Measurements from ENCODE around the gene RGS5.

Gene RGS5

DNA sequence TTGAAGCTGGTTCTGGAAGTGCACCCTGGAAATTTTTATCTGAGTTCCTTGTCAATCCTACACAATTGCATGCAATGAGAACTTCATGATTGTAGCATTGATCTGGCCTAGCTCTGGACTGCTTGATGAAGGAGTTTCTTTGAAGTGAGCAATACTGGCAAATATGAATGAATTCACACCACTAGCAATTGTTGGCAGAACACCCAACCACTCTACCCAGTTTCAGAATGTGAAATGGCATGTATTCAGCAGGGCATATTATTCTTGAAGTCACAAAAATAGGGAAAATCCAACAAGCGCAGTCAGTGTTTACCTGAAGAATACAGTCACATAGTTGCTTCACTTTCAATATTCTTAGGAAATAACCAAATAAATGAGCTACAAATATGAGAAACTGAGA, 57.3 kb downstream of the RGS5 start:
- no peak for DNase-seq (ENCODE audit: low read depth in 2 of 2)

- no peak for DNase-seq (ENCODE audit: low read depth in 2 of 2)
Measured at GRCh38 chr1:163144418-163144817, 58.3 kb downstream of the RGS5 start.

GRCh38 chr1:163142152-163142551, 60.6 kb downstream of the RGS5 start:
- DNase-seq (ENCODE audit: low read depth in 2 of 2) = no peak

DNA sequence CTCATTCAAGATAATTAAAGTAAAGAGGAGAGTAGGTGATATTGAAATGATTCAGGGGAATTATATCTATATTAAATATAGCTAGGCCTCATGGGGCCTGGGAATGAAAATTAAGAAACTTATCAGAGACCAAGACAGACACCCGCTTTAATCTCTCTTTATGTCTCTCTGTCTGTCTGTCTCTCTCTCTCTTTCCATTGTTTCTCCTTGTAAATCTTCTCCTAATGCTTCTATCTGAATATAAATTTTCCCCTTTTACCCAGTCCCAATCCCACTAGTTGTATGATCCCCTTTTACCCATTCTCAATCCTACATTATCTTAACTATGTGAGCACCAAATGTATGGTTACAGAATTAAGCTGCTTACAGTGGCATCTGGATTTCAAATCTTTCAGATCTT, 61.2 kb downstream of the RGS5 start:
- no peak for DNase-seq (ENCODE audit: low read depth in 2 of 2)

- DNase-seq (ENCODE audit: low read depth in 2 of 2) = no peak
Measured at GRCh38 chr1:163137556-163138265, 65.0 kb downstream of the RGS5 start.

DNA sequence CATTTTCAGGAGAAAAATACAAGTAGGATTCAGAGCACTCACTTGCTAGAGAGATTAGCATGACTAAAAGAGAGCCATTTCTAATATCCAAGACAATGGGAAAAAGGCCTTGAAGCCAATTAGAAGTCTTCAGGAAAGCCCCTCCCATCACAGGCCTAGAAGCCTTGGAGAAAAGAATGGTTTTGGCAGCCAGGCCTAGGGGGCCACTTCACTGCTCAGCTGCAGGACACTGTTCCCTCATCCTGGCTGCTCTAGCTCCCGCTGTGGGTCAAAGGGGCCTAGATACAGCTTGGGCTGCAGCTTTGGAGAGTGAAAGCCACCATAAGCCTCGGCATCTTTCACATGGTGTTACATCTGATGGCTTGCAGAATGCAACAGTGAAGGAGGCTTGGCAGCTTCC, 70.7 kb downstream of the RGS5 start:
- no peak for DNase-seq (ENCODE audit: low read depth in 2 of 2)

DNA sequence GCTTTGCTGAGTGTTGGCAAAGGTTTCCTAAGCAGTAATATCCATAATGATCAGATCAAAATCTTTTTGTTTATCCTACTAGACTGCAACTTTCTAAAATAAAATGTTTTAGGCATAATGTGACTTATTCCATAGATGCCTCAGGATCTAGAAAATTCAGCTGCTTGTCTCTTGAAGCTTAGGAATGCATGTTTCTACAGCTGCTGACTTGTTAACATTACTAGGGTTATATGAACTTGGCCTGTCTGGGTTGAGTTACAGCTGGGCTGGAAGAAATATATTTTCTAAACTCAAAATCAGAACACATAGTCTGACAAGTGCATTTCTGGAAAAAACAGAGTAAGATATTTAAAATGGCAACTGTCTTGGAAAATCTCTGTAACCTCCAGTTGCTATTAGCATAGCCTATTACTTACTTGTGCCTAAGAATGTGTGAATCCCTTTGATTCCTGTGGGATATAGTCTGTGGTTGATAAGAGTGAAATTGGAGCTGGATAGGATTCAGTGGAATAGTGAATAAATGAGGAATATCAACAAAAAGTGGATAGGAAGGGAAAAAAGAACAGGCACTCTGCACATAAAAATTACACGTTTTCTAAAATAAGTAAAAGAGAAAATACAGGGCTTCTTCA, 72.4 kb downstream of the RGS5 start:
- no peak for DNase-seq (ENCODE audit: low read depth in 2 of 2)

- DNase-seq (ENCODE audit: low read depth in 2 of 2) = no peak
Measured at GRCh38 chr1:163128282-163128681, 74.4 kb downstream of the RGS5 start.

DNA sequence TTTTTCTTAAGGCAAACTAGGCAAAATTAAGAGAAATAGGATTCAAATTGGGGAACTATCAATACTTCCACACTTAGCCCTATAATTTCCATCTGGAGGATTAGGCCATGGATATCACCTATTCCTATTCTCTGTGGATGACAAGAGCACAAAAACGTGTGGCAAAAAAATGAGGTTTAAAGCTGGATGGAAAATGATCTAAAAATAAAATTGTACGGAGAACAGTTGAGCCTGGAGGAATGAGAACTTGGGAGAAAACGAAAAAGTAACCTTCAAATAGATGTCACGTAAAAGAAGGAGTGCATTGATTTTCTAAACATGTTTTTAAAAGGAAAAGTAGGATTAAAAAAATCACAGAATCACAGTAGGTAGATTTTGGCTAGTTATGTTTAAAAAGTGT, 77.9 kb downstream of the RGS5 start:
- DNase-seq (ENCODE audit: low read depth in 2 of 2) = no peak

- no peak for DNase-seq (ENCODE audit: low read depth in 2 of 2)
Measured at GRCh38 chr1:163120372-163120771, 82.3 kb downstream of the RGS5 start.

- DNase-seq (ENCODE audit: low read depth in 2 of 2) = no peak
Measured at GRCh38 chr1:163119707-163120106, 83.0 kb downstream of the RGS5 start.

- no peak for DNase-seq (ENCODE audit: low read depth in 2 of 2)
Measured at GRCh38 chr1:163115887-163116286, 86.8 kb downstream of the RGS5 start.

DNA sequence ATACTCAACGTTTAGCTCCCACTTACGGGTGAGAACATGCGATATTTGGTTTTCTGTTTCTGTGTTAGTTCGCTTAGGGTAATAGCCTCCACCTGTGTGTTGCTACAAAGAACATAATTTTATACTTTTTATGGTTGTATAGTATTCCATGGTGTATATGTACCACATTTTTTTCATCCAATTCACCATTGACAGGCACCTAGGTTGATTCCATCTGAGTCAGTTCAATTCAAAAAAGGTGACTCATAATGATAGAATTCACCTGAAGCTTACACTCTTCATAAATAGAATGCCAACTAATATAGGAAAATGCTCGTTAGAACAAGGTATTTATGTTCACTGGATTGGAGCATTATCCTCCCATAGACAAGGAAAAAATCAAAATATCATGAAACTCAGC, 95.1 kb downstream of the RGS5 start:
- no peak for DNase-seq (ENCODE audit: low read depth in 2 of 2)

- DNase-seq (ENCODE audit: low read depth in 2 of 2) = no peak
Measured at GRCh38 chr1:163106364-163106987, 96.2 kb downstream of the RGS5 start.

DNA sequence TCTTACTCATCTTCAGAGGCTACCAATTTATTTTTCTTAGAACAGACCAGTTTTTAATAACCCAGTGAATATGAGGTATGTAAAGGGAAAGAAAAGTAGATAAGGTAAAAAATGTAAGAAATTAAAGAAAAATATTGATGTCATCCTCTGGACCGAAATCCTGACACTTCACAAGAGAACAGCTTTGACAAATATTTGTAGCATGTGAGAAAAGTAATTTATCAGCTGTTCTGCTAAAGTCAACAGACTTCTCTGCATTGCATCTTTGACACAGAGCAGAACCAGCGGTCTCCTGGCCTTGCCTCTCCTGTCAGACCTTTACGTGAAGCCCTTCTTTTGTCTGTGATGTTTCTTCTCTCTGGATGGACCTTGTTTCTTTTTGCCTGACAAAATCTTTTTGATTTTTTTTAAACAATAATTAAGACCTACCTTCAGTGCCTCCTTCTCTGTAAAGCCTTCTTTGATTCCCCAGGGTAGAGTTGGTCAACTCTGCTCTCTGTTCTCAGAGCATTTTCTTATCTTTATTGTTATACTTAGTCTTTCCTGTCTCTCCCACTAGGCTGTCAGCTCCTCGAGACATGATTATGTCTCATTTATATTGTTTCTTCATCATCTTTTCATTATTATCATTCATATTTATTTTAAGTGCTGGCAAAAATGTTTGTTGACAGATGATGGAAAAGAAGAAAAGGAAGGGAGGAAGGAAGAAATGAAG, 98.2 kb downstream of the RGS5 start:
- no peak for DNase-seq (ENCODE audit: low read depth in 2 of 2)

GRCh38 chr1:163102590-163102989, 100.1 kb downstream of the RGS5 start:
- DNase-seq (ENCODE audit: low read depth in 2 of 2) = no peak

DNA sequence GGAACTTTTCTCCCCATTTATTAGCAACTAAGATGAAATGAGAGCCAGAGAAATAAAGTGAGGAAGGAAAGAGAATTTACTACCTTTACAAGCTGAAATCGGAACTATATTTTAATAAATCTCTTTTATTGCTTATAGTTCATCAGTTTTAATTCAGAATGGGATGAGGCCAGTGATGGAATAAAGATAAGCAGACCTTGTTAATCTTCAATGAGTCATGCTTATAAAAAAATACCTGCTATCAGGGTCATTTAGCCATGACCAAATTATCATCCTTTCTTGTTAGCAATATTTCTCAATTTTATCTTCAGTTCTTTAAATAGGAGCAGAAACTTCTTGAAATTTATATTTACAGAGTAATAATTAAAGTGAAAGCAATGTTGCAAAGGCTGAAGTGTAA, 107.5 kb downstream of the RGS5 start:
- DNase-seq (ENCODE audit: low read depth in 2 of 2) = no peak

GRCh38 chr1:163094589-163094988, 108.1 kb downstream of the RGS5 start:
- no peak for DNase-seq (ENCODE audit: low read depth in 2 of 2)

DNA sequence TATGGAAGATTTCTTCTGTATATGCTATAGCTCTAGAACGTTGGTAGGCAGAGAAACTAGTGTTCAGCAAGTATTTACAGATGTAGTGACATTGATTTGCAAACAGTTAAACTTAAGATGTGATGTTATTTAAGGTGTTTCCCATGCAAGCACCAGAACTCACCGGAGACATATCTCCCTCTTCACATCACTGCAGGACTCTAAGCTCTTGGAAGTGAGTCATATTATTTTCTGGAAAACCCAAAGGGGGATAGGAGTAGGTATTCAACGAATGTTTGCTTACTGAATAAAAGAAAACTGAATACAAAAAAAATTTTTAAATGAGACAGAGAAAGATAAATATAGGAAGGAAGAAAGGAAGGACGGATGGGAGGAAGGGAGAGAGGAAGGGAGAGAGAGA, 108.5 kb downstream of the RGS5 start:
- no peak for DNase-seq (ENCODE audit: low read depth in 2 of 2)

GRCh38 chr1:163093579-163093978, 109.1 kb downstream of the RGS5 start:
- no peak for DNase-seq (ENCODE audit: low read depth in 2 of 2)

GRCh38 chr1:163093169-163093568, 109.5 kb downstream of the RGS5 start:
- DNase-seq (ENCODE audit: low read depth in 2 of 2) = no peak

Data from stimulated activated CD8-positive, alpha-beta memory T cell treated with anti-CD3 and anti-CD28 coated beads, Interleukin-2, amount 100 ng/mL, for 1 hour (primary cell).